ENCODE data around the gene HEXIM1. TPM values are rescaled to one million over a fixed set of nuclear protein-coding genes. Genes with fewer than 3 reads are reported as not detected.

Gene HEXIM1
- total RNA-seq, 6 experiments from 2014 or later: 14.0 to 27.1 (median 19.6) TPM

- DNase-seq: no peak
- no peaks in the 10 kb centered on the region for H3K9me3 ChIP-seq
- H3K4me3 ChIP-seq: no peak overlapping the region
- WGBS (ENCODE audit: insufficient coverage, low coverage, low lambda C conversion rate, missing lambda C conversion rate): 95% methylated on average over 2 of the region's 2 CpGs
- no peak for ATAC-seq
- H3K4me1 ChIP-seq: peaks cover 0 to 37% (median 8%) of the 10 kb centered on the region in 4 donors
- intact Hi-C loops (cut with DNase I): no loop called here
- no peaks in the 10 kb centered on the region for H3K36me3 ChIP-seq
- no peak overlapping the region for H3K27ac ChIP-seq
- TF ChIP-seq CTCF (IDR thresholded peaks at IDR 0.05) (no peak), POLR2A (IDR thresholded peaks at IDR 0.05) (no peak)
- no peaks in the 10 kb centered on the region for H3K27me3 ChIP-seq
These were observed 7.2 kb downstream of the HEXIM1 start for GRCh38 chr17:45155483-45155882.

GRCh38 chr17:45156242-45156641 is 8.0 kb downstream of the HEXIM1 start:
- intact Hi-C loops (cut with DNase I): no loop called here
- no peaks in the 10 kb centered on the region for H3K36me3 ChIP-seq
- peaks cover 0 to 33% (median 7%) of the 10 kb centered on the region in 4 donors for H3K4me1 ChIP-seq

GRCh38 chr17:45160447-45161287 is 12.4 kb downstream of the HEXIM1 start:
- DNase-seq: peak; percentile 79 to 87 (median 79)
- peak overlapping the region; percentile 89 to 91 (median 90) for H3K4me3 ChIP-seq
- H3K36me3 ChIP-seq: no peaks in the 10 kb centered on the region
- H3K9me3 ChIP-seq: no peaks in the 10 kb centered on the region
- peaks cover 0 to 52% (median 12%) of the 10 kb centered on the region in 4 donors for H3K4me1 ChIP-seq
- no peaks in the 10 kb centered on the region for H3K27me3 ChIP-seq
- H3K27ac ChIP-seq: peak overlapping the region; percentile 100
- 0% methylated on average over 27 of the region's 48 CpGs for WGBS (ENCODE audit: insufficient coverage, low coverage, low lambda C conversion rate, missing lambda C conversion rate)
- TF ChIP-seq POLR2A (IDR thresholded peaks at IDR 0.05) (no peak), CTCF (IDR thresholded peaks at IDR 0.05) (peak in 3 of 4 donors; percentile 11 to 18 (median 14))
- ATAC-seq: peak; percentile 56 to 70 (median 62)
- intact Hi-C loops (cut with DNase I): loop anchor here in 1 of 2 donors (5.0 kb wide), 1 partner anchor 37 kb away; no protein-coding TSS in a partner anchor

More at GRCh38 chr17:45156242-45156641, 8.0 kb downstream of the HEXIM1 start:
- no peaks in the 10 kb centered on the region for H3K9me3 ChIP-seq
- TF ChIP-seq POLR2A (IDR thresholded peaks at IDR 0.05) (no peak), CTCF (IDR thresholded peaks at IDR 0.05) (no peak)
- no peak overlapping the region for H3K27ac ChIP-seq
- WGBS (ENCODE audit: insufficient coverage, low coverage, low lambda C conversion rate, missing lambda C conversion rate): 80% methylated on average over 3 of the region's 3 CpGs
- no peaks in the 10 kb centered on the region for H3K27me3 ChIP-seq
- DNase-seq (no peak), ATAC-seq (no peak)
- no peak overlapping the region for H3K4me3 ChIP-seq

- TF ChIP-seq POLR2A (IDR thresholded peaks at IDR 0.05) (peak; percentile 89), CTCF (IDR thresholded peaks at IDR 0.05) (no peak)
- intact Hi-C loops (cut with DNase I): loop anchor here in 1 of 2 donors (5.0 kb wide), 1 partner anchor 36 kb away; no protein-coding TSS in a partner anchor
- Histone ChIP-seq H3K4me1 (peaks cover 0 to 52% (median 12%) of the 10 kb centered on the region in 4 donors), H3K27ac (peak within 1 kb of the TSS; percentile 100), H3K36me3 (no peaks in the 10 kb centered on the region), H3K27me3 (no peaks in the 10 kb centered on the region), H3K4me3 (peak within 1 kb of the TSS; percentile 89 to 91 (median 90)), H3K9me3 (no peaks in the 10 kb centered on the region)
- peak; percentile 90 to 97 (median 92) for ATAC-seq
- WGBS (ENCODE audit: insufficient coverage, low coverage, low lambda C conversion rate, missing lambda C conversion rate): 0% methylated on average over 19 of the region's 53 CpGs
- DNase-seq: peak; percentile 96 to 98 (median 98)
These were observed 13.2 kb downstream of the HEXIM1 start, which contains the start of gene HEXIM2 for GRCh38 chr17:45161288-45162024. TSS of gene HEXIM2 (plus strand) at chr17:45161875. CDS start at chr17:45162794, 919 bp downstream.
